SK-N-SH (cell line): Measurements from ENCODE around the gene KIAA1549. TPM values are rescaled to one million over a fixed set of nuclear protein-coding genes. Genes with fewer than 3 reads are reported as not detected.

ENCODE experiments used
- CTCF ChIA-PET: fragments of 300-600, 350-600 bp; formaldehyde crosslinking; extraction: SDS; loops from one replicate; lab custom pipeline; 2021; lab: Yijun Ruan, JAX
- POLR2A ChIA-PET: fragments of 350-600 bp; sonication (Branson Sonifier 250); formaldehyde crosslinking; extraction: SDS; loops from one replicate; lab custom pipeline; 2020; ENCODE audit warnings: antibody characterized with exemption, inconsistent platforms; lab: Yijun Ruan, JAX
- DNase-seq: peaks from one replicate; pipeline ENCODE4 v3.0.0; 2012
- H2AFZ ChIP-seq: fragments of 200-600 bp; sonication (generic); 2 replicates; pipeline ENCODE4 v1.8.1; 2016; ENCODE audit warnings: antibody characterized with exemption, mild to moderate bottlenecking, low read depth
- H3F3A ChIP-seq: fragments of 200-600 bp; sonication (generic); replicated peaks from 2 replicates; pipeline ENCODE3; 2016; ENCODE audit warnings: antibody characterized with exemption, mild to moderate bottlenecking; ENCODE audit not compliant: insufficient read depth
- H3K27ac ChIP-seq, 2 experiments: fragments of 200-500 bp in 1 of 2; fragments of 200-600 bp in 1 of 2; sonication (Bioruptor generic) in 1 of 2; sonication (generic), shearing (Covaris generic) in 1 of 2; 2 replicates each; pipeline versions ENCODE4 v1.5.1 to v1.6.1; 2014 to 2016; ENCODE audit warnings: low read depth in 2 of 2, inconsistent platforms in 1 of 2, low read length in 1 of 2, mild to moderate bottlenecking in 1 of 2, mixed read lengths in 1 of 2
- H3K27me3 ChIP-seq: fragments of 200-600 bp; sonication (generic), shearing (Covaris generic); 2 replicates; pipeline ENCODE4 v1.6.1; 2016; ENCODE audit warnings: mixed run types; ENCODE audit not compliant: insufficient read depth
- H3K36me3 ChIP-seq, 2 experiments: fragments of 200-500 bp in 1 of 2; fragments of 200-600 bp in 1 of 2; sonication (Bioruptor generic) in 1 of 2; sonication (generic) in 1 of 2; replicated peaks in 1 of 2; 2 replicates each; pipeline versions ENCODE3 to v1.5.1; 2014 to 2016; ENCODE audit warnings: low read length in 1 of 2, mild to moderate bottlenecking in 1 of 2; ENCODE audit not compliant: insufficient read depth in 2 of 2, control insufficient read depth in 1 of 2
- H3K4me1 ChIP-seq, 2 experiments: fragments of 200-500 bp in 1 of 2; fragments of 200-600 bp in 1 of 2; sonication (Bioruptor generic) in 1 of 2; sonication (generic), shearing (Covaris generic) in 1 of 2; 2 replicates each; pipeline versions ENCODE4 v1.5.1 to v1.6.1; 2014 to 2016; ENCODE audit warnings: low read depth in 1 of 2, low read length in 1 of 2, mixed run types in 1 of 2; ENCODE audit not compliant: insufficient read depth in 2 of 2, control insufficient read depth in 1 of 2
- H3K4me2 ChIP-seq: fragments of 200-600 bp; sonication (generic), shearing (Covaris generic); 2 replicates; pipeline ENCODE4 v1.6.1; 2017; ENCODE audit warnings: mixed run types
- H3K4me3 ChIP-seq, 2 experiments: fragments of 200-500 bp in 1 of 2; fragments of 200-600 bp in 1 of 2; sonication (Bioruptor generic) in 1 of 2; sonication (generic), shearing (Covaris generic) in 1 of 2; 2 replicates each; pipeline versions ENCODE4 v1.5.1 to v1.8.1; 2014 to 2016; ENCODE audit warnings: low read depth in 2 of 2, inconsistent platforms in 1 of 2, low read length in 1 of 2, mild to moderate bottlenecking in 1 of 2, mixed read lengths in 1 of 2, moderate library complexity in 1 of 2
- H3K79me2 ChIP-seq: fragments of 200-600 bp; sonication (generic); 2 replicates; pipeline ENCODE4 v1.8.1; 2017; ENCODE audit warnings: mild to moderate bottlenecking; ENCODE audit not compliant: insufficient read depth
- H3K9ac ChIP-seq: fragments of 200-600 bp; sonication (generic); 2 replicates; pipeline ENCODE4 v1.6.1; 2017; ENCODE audit warnings: mixed run types
- H3K9me2 ChIP-seq: fragments of 200-600 bp; sonication (generic); 2 replicates; pipeline ENCODE4 v1.6.1; 2017; ENCODE audit warnings: mixed run types
- H3K9me3 ChIP-seq: fragments of 200-600 bp; sonication (generic); 2 replicates; pipeline ENCODE4 v1.6.1; 2017; ENCODE audit warnings: mixed run types, mild to moderate bottlenecking, moderate library complexity
- H4K20me1 ChIP-seq: fragments of 200-600 bp; sonication (generic); 2 replicates; pipeline ENCODE4 v1.6.1; 2017; ENCODE audit warnings: mild to moderate bottlenecking, mixed run types; ENCODE audit not compliant: insufficient read depth
- CHD2 ChIP-seq: fragments of 150-350 bp; IDR thresholded peaks from 2 replicates; pipeline ENCODE4 v1.6.1; 2018; ENCODE audit warnings: low read length; ENCODE audit not compliant: partially characterized antibody
- GATA2 ChIP-seq: sonication (generic); formaldehyde crosslinking; IDR thresholded peaks from 2 replicates; pipeline ENCODE4 v1.5.0; 2020; ENCODE audit warnings: mild to moderate bottlenecking, missing genetic modification reagents
- MXI1 ChIP-seq: IDR thresholded peaks from 2 replicates; pipeline ENCODE4 v1.6.1; 2012; ENCODE audit warnings: mild to moderate bottlenecking, low read depth, low read length, improper control_type of control experiment
- NFIC ChIP-seq: IDR thresholded peaks from 2 replicates; pipeline ENCODE4 v1.4.0; 2012; ENCODE audit warnings: borderline replicate concordance
- POLR2AphosphoS5 ChIP-seq: IDR thresholded peaks from 2 replicates; pipeline ENCODE4 v1.6.1; 2012; ENCODE audit warnings: low read depth, low read length
- RAD21 ChIP-seq: IDR thresholded peaks from 2 replicates; pipeline ENCODE4 v1.6.1; 2012; ENCODE audit warnings: mild to moderate bottlenecking, low read length
- RCOR1 ChIP-seq: fragments of 150-350 bp; IDR thresholded peaks from 2 replicates; pipeline ENCODE4 v1.6.1; 2017; ENCODE audit warnings: antibody characterized with exemption, low read length
- RXRA ChIP-seq: IDR thresholded peaks from 2 replicates; pipeline ENCODE4 v1.4.0; 2012; ENCODE audit warnings: low read depth, mild to moderate bottlenecking, borderline replicate concordance
- SMC3 ChIP-seq: IDR thresholded peaks from 2 replicates; pipeline ENCODE4 v1.6.1; 2012; ENCODE audit warnings: low read depth, low read length, improper control_type of control experiment
- TAF1 ChIP-seq: IDR thresholded peaks from 2 replicates; pipeline ENCODE4 v1.6.1; 2012; ENCODE audit warnings: low read depth, mild to moderate bottlenecking, low read length, moderate library complexity, borderline replicate concordance
- TEAD4 ChIP-seq: IDR thresholded peaks from 2 replicates; pipeline ENCODE4 v1.4.0; 2012; ENCODE audit warnings: mild to moderate bottlenecking, borderline replicate concordance; ENCODE audit not compliant: insufficient read depth
- YY1 ChIP-seq: IDR thresholded peaks from 2 replicates; pipeline ENCODE4 v1.4.0; 2012; ENCODE audit warnings: low read depth, mild to moderate bottlenecking
- WGBS: methylation state at CpG from one replicate; pipeline ENCODE4 v1.1.6; 2017; ENCODE audit warnings: low lambda C conversion rate; 5-methylcytosine and 5-hydroxymethylcytosine counted together
- polyA plus RNA-seq, 3 experiments: library from polyadenylated mRNA; depleted of rRNA; stranded (reverse); fragments of >200 nt; gene quantifications; 2 replicates each; pipeline ENCODE4 v1.2.3, GENCODE V29; 2012
- TF ChIP-seq, protein P1 (sequence below): fragments of 150-350 bp; IDR thresholded peaks from 2 replicates; pipeline ENCODE4 v1.6.1; 2017; ENCODE audit warnings: antibody characterized with exemption, low read length, low read depth, borderline replicate concordance
- TF ChIP-seq, protein P2 (sequence below): IDR thresholded peaks from 2 replicates; pipeline ENCODE4 v1.4.0; 2012; ENCODE audit warnings: low read depth, borderline replicate concordance
- TF ChIP-seq, protein P3 (sequence below): IDR thresholded peaks from 2 replicates; pipeline ENCODE4 v1.4.0; 2012; ENCODE audit warnings: low read depth, borderline replicate concordance

KIAA1549 gene
- polyA plus RNA-seq, 1 of the 3 experiments (the other 2 are of a cell fraction): 3.6 TPM

DNA sequence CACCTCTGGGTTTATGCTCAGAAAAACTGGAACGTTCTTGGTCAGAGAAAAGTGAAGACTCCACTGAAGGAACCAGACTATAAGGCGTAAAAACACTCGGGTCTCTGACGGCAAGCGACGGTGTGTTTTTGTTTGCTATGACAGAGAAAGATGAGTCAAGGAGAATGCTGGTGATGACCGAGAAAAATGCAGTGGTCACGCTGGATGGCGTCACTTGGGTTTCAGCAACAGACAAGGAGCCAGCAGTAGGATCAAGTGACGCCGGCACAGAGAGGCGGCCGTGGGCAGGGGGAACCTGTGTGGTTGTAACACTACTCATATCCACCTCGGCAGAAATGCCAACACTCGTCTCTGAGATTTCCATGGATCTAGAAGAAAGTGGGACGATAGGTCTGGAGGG is 63.4 kb downstream of the KIAA1549 start:
- no peak overlapping the region for H2AFZ ChIP-seq
- no peak for DNase-seq
- no peak overlapping the region for H3K4me3 ChIP-seq
- no peak overlapping the region for H3K27ac ChIP-seq
- no peak for TF ChIP-seq POLR2AphosphoS5
- TF ChIP-seq RXRA: no peak
- POLR2A ChIA-PET: no interaction called here
- 95% methylated on average over 16 of the region's 16 CpGs for WGBS
- CTCF ChIA-PET: interaction anchor here (1.2 kb wide), 1 partner anchor 31 kb away, joined by 4 read pairs; no protein-coding TSS in a partner anchor
- no peak overlapping the region for H3K4me2 ChIP-seq
- H3K9me3 ChIP-seq: no peaks in the 10 kb centered on the region
- no peaks in the 10 kb centered on the region for H3F3A ChIP-seq
- peaks cover 18 to 33% of the 10 kb centered on the region in 2 experiments for H3K36me3 ChIP-seq
- peaks cover 4% of the 10 kb centered on the region; the same call in 1 of the 2 replicates for H3K79me2 ChIP-seq
- no peak overlapping the region for H3K9ac ChIP-seq
- H3K9me2 ChIP-seq: no peaks in the 10 kb centered on the region
- peaks cover 0 to 5% of the 10 kb centered on the region in 2 experiments; a peak in 1 of 4 replicates for H3K4me1 ChIP-seq
- H4K20me1 ChIP-seq: no peaks in the 10 kb centered on the region
- H3K27me3 ChIP-seq: no peaks in the 10 kb centered on the region

DNA sequence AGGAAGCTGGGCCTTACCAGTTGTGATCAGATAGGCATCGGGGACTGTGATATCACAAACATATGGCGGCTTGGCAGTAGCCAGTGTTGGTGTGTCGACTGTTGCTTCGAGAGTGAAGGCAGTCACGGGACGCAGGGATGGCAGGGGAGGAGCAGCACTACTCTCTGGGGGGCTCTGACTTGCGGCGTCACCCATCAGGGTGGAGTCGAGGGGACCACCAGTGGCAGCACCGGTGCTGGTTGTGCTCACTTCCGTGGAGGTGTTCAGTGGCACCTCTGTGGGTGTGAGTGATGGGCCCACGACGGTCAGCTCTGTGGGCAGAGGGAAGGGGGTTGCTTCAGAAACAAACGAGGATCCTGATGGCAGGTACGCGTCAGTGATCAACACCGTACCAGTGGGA is 64.5 kb downstream of the KIAA1549 start:
- Histone ChIP-seq H3K79me2 (no peaks in the 10 kb centered on the region), H2AFZ (no peak overlapping the region), H3K9ac (no peak overlapping the region), H3F3A (no peaks in the 10 kb centered on the region), H3K9me2 (no peaks in the 10 kb centered on the region), H3K9me3 (no peaks in the 10 kb centered on the region), H3K4me1 (peaks cover 0 to 5% of the 10 kb centered on the region in 2 experiments; a peak in 1 of 4 replicates), H3K27me3 (no peaks in the 10 kb centered on the region), H3K36me3 (peaks cover 26 to 41% of the 10 kb centered on the region in 2 experiments), H4K20me1 (no peaks in the 10 kb centered on the region), H3K4me3 (no peak overlapping the region), H3K27ac (no peak overlapping the region), H3K4me2 (no peak overlapping the region)
- DNase-seq: no peak
- POLR2A ChIA-PET: no interaction called here
- no peak for TF ChIP-seq RCOR1
- no peak for TF ChIP-seq CHD2
- TF ChIP-seq POLR2AphosphoS5: no peak
- TF ChIP-seq RAD21: no peak
- TF ChIP-seq, protein P1, sequence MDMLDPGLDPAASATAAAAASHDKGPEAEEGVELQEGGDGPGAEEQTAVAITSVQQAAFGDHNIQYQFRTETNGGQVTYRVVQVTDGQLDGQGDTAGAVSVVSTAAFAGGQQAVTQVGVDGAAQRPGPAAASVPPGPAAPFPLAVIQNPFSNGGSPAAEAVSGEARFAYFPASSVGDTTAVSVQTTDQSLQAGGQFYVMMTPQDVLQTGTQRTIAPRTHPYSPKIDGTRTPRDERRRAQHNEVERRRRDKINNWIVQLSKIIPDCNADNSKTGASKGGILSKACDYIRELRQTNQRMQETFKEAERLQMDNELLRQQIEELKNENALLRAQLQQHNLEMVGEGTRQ: no peak
- TF ChIP-seq, protein P2, sequence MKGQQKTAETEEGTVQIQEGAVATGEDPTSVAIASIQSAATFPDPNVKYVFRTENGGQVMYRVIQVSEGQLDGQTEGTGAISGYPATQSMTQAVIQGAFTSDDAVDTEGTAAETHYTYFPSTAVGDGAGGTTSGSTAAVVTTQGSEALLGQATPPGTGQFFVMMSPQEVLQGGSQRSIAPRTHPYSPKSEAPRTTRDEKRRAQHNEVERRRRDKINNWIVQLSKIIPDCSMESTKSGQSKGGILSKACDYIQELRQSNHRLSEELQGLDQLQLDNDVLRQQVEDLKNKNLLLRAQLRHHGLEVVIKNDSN: no peak
- 93% methylated on average over 13 of the region's 17 CpGs for WGBS
- CTCF ChIA-PET: interaction anchor here (1.0 to 1.2 kb wide), 2 partner anchors 30 to 100 kb away, joined by 3 to 4 read pairs; no protein-coding TSS in a partner anchor

DNA sequence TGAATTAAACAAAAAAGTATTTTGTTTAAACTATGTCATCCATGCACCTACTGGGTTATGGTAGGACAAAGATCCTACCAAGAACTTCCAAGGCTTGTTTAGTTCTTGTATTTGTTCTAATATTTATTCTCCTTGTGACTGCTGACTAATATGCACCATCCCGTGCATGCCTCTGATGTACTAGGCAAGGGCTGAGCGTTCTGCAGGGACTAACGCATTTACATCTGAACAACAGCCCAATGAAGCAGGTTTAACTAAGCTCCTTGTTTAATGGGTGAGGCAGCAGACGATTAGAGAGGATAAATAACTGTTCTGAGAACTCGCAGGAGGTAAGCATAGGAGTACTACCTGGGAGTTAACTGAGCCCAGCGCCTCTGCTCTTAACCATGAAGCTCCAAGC is 64.9 kb downstream of the KIAA1549 start:
- H3K36me3 ChIP-seq: peaks cover 26 to 42% of the 10 kb centered on the region in 2 experiments
- no peaks in the 10 kb centered on the region for H3F3A ChIP-seq
- 89% methylated on average over 6 of the region's 6 CpGs for WGBS
- H3K9me3 ChIP-seq: no peaks in the 10 kb centered on the region
- H3K27ac ChIP-seq: no peak overlapping the region
- DNase-seq: no peak
- no peak overlapping the region for H3K4me2 ChIP-seq
- ChIA-PET CTCF (interaction anchor here (1.0 kb wide), 1 partner anchor 101 kb away, joined by 3 read pairs; no protein-coding TSS in a partner anchor), POLR2A (no interaction called here)
- peaks cover 0 to 5% of the 10 kb centered on the region in 2 experiments; a peak in 1 of 4 replicates for H3K4me1 ChIP-seq
- no peaks in the 10 kb centered on the region for H3K9me2 ChIP-seq
- no peaks in the 10 kb centered on the region for H4K20me1 ChIP-seq
- no peaks in the 10 kb centered on the region for H3K27me3 ChIP-seq
- no peak overlapping the region for H3K9ac ChIP-seq
- no peaks in the 10 kb centered on the region for H3K79me2 ChIP-seq
- no peak overlapping the region for H3K4me3 ChIP-seq
- H2AFZ ChIP-seq: no peak overlapping the region
- TF ChIP-seq RAD21 (no peak), TEAD4 (no peak), YY1 (no peak), CHD2 (no peak), SMC3 (no peak), MXI1 (no peak), GATA2 (CRISPR knock-in tag) (no peak), TAF1 (no peak), NFIC (no peak)
- TF ChIP-seq, protein P1: no peak
- TF ChIP-seq, protein P3, sequence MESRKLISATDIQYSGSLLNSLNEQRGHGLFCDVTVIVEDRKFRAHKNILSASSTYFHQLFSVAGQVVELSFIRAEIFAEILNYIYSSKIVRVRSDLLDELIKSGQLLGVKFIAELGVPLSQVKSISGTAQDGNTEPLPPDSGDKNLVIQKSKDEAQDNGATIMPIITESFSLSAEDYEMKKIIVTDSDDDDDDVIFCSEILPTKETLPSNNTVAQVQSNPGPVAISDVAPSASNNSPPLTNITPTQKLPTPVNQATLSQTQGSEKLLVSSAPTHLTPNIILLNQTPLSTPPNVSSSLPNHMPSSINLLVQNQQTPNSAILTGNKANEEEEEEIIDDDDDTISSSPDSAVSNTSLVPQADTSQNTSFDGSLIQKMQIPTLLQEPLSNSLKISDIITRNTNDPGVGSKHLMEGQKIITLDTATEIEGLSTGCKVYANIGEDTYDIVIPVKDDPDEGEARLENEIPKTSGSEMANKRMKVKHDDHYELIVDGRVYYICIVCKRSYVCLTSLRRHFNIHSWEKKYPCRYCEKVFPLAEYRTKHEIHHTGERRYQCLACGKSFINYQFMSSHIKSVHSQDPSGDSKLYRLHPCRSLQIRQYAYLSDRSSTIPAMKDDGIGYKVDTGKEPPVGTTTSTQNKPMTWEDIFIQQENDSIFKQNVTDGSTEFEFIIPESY: no peak
